NB4 (cell line): ENCODE measurements around the gene RBKS.

Experiments used
- MYC ChIP-seq: IDR thresholded peaks from 2 replicates; pipeline ENCODE4 v1.6.1; 2011; ENCODE audit warnings: low read depth, low read length
- POLR2A ChIP-seq: IDR thresholded peaks from 2 replicates; pipeline ENCODE4 v1.6.1; 2011; ENCODE audit warnings: mild to moderate bottlenecking; ENCODE audit not compliant: insufficient read length; ENCODE audit errors: extremely low read depth
- TF ChIP-seq, protein P1 (sequence below): IDR thresholded peaks from one replicate; pipeline ENCODE4 v1.5.1; 2012; ENCODE audit warnings: low read depth, low read length

DNA sequence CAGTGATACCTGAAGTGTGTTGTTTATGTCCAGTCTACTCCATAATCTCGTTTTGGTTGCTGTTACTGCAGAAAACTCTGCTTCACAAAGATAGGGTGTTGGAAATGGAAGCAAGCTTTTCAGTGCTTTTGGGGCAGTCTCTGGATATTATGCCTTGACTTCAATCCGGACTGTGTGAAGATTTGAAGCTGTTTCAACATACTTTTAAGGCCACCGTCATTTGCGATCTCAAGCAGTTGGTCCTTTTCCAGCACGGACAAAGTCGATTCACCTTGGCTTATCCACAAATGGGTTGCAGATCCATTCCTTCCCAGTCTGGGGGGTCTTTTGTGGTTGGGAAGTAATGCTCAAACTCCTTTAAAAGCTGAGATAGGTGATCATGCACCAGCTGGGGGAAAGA, 20.4 kb downstream of the RBKS start:
- TF ChIP-seq, protein P1, sequence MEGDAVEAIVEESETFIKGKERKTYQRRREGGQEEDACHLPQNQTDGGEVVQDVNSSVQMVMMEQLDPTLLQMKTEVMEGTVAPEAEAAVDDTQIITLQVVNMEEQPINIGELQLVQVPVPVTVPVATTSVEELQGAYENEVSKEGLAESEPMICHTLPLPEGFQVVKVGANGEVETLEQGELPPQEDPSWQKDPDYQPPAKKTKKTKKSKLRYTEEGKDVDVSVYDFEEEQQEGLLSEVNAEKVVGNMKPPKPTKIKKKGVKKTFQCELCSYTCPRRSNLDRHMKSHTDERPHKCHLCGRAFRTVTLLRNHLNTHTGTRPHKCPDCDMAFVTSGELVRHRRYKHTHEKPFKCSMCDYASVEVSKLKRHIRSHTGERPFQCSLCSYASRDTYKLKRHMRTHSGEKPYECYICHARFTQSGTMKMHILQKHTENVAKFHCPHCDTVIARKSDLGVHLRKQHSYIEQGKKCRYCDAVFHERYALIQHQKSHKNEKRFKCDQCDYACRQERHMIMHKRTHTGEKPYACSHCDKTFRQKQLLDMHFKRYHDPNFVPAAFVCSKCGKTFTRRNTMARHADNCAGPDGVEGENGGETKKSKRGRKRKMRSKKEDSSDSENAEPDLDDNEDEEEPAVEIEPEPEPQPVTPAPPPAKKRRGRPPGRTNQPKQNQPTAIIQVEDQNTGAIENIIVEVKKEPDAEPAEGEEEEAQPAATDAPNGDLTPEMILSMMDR, result no peak
- TF ChIP-seq MYC (no peak), POLR2A (no peak)
